GM21423 (cell line): Measurements from ENCODE around the gene SPP1.
"Not testable (repeated sequence)": the region's sequence is repeated elsewhere in the genome, so short reads cannot be mapped to it uniquely, and the experiment has no call there.

Source experiments
- ATAC-seq: cut with Tn5 transposase; IDR thresholded peaks from one replicate; pipeline ENCODE4 v1.9.1; 2021; ENCODE audit warnings: mild to moderate bottlenecking, moderate library complexity; ENCODE audit not compliant: unreplicated experiment

The SPP1 gene

DNA sequence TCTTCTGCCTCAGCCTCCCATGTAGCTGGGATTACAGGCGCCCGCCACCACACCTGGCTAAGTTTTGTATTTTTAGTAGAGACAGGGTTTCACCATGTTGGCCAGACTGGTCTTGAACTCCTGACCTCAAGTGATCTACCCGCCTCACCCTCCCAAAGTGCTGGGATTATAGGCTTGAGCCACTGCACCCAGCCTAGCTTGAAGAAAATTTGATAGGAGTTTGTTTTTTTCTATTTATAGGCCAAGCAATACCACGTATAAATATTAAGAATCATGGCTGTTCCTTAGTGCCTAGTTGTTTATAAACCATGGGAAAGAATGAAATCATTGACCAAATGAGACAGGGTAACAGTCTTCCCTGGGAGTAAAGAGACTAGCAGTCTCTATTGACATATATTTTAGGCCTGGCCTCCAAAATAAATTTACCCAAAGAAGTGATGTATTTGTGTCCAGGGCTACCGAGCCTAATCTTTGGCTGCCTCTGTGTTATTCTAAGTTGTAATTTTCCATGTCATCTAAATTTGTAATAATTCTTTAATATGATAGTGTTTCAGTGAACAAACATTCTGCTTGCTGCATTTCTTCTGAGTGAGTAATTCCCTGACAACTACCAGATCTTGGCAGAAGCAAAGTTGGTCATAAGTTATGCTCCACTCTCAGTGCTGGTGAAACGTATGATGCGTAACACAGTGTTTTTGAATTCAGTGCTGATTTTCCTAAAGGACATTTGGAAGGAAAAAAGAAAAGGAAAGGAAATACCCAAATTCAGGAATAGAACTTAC is 42.2 kb downstream of the SPP1 start:
- ATAC-seq, result no peak

GRCh38 chr4:88018466-88018865 is 43.0 kb downstream of the SPP1 start:
- no peak for ATAC-seq

DNA sequence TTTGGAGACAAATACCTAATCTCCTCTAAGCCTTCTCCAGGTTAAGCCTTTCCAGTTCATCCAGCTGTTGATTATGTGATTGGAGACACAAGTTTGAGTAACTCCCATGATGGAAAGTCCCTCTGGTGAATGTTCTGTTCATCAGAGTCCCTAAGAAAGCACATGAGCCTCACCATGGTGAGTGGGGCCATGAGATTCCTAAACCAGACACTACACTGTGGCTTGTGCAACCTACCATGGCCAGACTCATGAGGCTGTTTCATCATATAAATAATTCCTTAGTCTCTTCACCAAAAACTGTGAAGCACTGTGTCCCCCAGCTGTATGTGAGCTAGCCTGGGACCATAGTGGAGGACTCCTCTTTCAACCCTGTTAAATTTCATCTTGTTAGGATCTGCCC is 46.3 kb downstream of the SPP1 start:
- ATAC-seq, result no peak

DNA sequence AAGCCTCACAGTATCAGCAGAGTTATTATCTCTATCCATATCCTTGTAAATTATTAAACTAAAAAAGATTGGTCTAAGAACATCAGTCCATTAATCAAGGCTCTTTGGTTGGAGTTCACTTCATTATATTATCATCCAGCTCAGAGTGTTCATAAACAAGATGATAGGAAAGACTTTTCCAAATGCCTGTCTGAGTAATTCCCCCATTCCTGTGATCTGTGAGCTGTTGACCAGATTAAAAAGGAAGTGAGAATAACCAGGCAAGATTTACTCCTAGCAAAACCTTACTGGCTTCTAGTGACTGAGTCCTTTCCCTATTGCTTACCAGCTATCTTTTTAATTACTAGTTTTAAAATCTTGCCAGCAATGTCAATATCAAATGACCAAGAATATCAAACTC is 46.8 kb downstream of the SPP1 start:
- no peak for ATAC-seq

GRCh38 chr4:88025868-88026661 is 50.6 kb downstream of the SPP1 start:
- ATAC-seq, result not testable (repeated sequence)

DNA sequence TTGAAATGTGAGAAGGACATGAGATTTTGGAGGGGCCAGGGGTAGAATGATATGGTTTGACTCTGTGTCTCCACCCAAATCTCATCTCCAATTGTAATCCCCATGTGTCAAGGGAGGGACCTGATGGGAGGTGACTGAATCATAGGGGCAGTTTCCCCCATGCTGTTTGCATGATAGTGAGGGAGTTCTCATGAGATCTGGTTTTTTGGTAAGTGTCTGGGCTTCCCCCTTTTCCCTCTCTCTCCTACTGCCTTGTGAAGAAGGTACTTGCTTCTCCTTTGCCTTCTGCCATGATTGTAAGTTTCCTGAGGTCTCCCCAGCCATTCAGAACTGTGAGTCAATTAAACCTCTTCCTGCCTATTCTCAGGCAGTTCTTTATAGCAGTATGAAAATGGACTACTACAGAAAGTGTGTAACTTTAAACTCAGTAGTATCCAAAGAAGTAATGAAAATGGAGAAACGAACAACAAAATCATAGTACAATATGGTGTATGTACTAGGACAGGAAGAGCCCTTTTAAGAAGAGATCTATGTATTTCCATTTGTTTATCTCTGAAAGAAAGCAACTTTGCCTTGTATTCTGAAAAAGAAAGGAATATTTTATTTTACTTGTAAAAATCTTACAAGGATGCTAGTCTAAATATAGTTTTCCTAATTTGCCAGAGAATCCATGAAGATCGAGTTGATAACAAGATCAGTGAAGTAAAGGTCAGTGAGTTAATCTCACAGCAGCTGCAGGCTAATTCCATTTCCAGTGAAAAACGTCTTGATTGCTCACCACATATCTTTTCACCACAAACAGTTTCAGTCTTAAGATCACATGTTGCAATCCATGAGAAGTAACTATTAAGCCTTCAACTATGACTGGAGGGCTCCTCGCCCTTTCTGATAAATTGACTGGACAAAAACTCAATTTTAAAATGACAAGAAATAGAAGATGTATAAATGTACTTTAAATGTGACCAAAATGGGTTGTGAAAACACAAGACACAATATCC is 52.4 kb downstream of the SPP1 start:
- no peak for ATAC-seq

GRCh38 chr4:88028946-88029345 is 53.4 kb downstream of the SPP1 start:
- ATAC-seq, result no peak

DNA sequence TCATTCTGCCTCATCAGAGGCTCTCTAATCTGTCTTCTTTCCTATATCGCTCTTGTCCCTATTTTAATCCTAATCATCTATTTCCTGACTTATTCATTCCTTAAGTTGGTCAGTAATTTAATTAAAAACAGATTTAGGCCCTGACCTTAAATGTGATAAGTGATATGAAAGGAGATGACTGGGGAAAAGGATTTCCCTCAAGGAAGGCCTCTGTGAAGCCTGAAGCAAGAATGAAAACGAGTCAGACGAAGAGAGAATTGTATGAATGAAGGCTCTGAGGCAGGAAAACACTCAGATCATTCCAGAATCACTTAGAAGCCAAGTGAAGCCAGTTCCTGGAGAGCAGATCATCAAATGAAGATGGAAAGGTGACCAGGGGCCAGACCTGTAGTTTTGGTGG is 54.0 kb downstream of the SPP1 start:
- no peak for ATAC-seq

GRCh38 chr4:88030565-88031310 is 55.2 kb downstream of the SPP1 start:
- ATAC-seq, result no peak
